Measurements from ENCODE around the gene PDIA5. TPM values are rescaled to one million over a fixed set of nuclear protein-coding genes. Genes with fewer than 3 reads are reported as not detected.

The PDIA5 gene
- total RNA-seq, 1 donor from 2014 or later: 19.3 TPM

GRCh38 chr3:123039178-123039577 is 27.6 kb upstream of the PDIA5 start:
- intact Hi-C loops (cut with micrococcal nuclease): no loop called here

DNA sequence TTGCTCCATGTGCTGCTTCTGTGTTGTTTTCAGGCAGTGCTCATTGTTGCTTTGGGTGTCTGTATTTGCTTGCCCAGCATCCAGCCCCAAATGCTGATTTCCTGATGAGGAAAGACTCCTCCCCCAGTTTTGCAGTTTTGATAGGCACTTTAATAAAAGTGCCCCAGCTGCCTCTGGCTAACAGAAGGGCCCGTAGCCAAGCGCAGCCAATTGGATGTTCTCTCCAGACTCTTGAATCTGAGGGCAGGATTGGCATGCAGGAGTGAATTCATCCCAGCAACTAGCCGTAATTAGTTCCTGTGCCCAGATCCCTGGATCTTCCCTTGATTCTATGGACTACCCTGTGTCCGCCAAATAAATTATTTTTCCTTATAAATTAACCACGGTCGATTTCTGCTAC is 24.4 kb upstream of the PDIA5 start:
- intact Hi-C loops (cut with micrococcal nuclease): no loop called here

DNA sequence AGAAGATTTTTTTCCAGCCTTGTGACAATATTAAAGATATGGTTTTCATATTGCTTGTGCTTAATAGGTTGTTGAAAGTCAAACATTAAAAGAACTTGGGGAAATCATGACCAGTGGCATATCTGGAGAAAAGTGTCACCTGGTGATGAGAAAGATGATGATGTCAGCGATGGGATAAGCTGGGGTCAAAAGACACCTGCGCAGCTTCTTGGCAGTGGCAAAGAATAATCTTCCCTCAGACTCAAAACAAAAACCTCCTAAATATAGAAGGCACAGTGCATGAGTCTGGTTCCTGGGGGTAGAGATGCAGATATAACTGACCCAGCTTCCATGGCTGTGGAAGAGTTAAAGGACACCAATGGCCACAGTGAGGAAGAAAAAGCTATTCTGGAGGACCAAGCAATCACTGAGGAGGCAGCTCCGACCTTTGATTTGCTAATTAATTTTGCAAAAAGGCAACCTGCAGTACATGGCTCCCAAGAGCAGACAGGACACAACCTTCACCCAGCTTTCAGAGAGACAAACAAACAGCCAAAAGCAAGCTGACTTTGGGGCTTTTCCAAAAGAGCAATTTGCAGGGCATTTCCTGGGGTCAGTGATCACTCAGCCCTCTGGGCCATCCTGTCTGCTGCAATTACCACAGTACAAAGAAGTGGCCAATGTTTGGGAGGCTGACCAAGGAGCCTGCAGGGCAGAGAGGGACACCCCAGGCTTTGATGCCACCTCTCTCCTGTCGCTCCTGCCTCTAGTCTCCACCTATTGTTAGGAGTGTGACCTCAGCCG is 21.7 kb upstream of the PDIA5 start:
- intact Hi-C loops (cut with micrococcal nuclease): no loop called here

- intact Hi-C loops (cut with micrococcal nuclease): no loop called here
Observed at GRCh38 chr3:123046262-123047061, 20.4 kb upstream of the PDIA5 start.

DNA sequence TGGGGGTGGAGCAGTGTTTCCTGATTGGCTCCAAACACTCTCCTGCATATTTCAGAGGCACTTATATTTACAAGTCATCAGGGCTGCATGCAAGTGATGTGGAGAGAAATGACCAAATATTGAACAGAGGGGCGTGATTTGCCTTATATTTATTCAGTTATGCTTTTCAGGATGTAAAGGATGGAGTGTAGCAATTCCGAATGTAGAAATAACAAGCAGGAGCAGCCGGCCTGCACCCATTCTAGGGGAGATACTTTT is 19.8 kb upstream of the PDIA5 start:
- intact Hi-C loops (cut with micrococcal nuclease): no loop called here

- intact Hi-C loops (cut with micrococcal nuclease): no loop called here
Observed at GRCh38 chr3:123048480-123049237, 18.2 kb upstream of the PDIA5 start.

GRCh38 chr3:123050666-123051065 is 16.2 kb upstream of the PDIA5 start:
- intact Hi-C loops (cut with micrococcal nuclease): no loop called here

GRCh38 chr3:123053107-123053506 is 13.7 kb upstream of the PDIA5 start:
- intact Hi-C loops (cut with micrococcal nuclease): no loop called here

- intact Hi-C loops (cut with micrococcal nuclease): no loop called here
Observed at GRCh38 chr3:123054109-123054778, 12.6 kb upstream of the PDIA5 start.

DNA sequence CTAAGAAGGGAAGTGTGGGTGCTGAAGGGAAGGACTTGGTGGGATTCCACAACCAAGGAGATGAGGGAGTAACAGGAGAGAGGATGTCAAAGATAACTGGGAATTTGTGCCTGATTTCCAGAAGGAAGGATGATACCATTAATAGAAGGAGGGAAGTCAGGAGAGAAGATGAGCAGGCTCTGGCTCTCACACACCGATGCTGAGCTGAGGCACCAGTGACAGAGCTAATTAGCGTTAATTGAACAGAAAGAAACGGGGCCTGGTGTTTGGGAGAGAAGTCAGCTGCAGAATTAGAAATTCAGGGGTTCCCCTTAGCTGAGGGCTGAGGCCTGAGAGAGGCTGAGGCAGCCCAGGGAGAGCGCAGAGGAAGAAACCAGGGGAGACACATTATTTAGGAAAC is 11.9 kb upstream of the PDIA5 start:
- intact Hi-C loops (cut with micrococcal nuclease): no loop called here

DNA sequence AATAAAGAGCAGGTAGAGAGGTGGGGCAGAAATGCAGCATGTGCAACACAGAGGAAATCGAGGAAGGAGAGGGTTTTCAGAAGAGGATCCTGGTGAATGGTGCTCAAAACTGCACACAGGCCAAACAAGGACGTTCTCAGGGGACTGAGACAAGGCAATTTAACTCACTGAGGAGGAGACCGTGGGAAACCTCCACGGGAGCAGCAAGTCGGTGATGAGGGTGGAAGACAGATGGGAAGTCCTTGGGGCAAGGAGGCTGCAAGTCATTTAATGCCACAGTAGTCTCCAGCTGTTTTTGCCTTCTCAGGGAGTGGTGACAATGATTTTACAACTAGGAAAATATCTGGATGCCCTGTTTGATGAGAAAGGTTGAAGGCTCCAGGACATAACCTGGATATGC is 11.5 kb upstream of the PDIA5 start:
- intact Hi-C loops (cut with micrococcal nuclease): no loop called here

DNA sequence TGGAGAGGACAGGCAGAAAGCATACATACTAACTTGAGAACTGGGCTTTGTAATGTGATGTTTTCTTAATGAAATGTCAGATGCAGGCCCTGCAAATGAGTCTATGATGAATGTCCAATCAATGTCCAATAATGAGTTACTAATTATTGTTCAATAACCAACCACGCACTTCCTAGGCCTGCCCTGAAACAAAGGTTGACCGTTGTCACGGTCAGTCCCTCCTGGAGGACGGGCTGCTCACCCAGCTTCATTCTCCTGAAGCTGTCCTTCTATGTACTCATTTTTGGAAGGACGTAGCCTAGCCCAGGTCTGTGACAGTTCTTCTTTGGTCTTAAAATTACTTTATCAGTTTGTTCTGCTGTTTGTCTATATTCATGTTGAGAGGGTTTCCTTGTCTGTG is 8.3 kb upstream of the PDIA5 start:
- intact Hi-C loops (cut with micrococcal nuclease): no loop called here

DNA sequence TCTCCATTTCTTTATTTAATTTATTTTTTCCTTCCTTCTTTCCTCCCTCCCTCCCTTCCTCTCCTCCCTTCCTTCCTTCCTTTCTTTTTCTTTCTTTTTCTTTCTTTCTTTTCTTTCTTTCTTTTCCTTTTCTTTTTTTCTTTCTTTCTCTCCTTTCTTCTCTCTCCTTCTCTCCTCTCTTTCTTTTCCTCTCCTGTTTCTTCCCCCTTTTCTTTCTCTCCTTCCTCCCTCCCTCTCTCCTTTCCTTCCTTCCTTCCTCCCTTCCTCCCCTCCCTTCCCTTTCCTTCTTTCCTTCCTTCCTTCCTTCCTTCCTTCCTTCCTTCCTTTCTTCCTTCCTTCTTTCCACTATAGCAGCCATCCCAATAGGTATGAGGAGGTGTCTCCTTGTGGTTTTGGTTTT is 6.8 kb upstream of the PDIA5 start:
- intact Hi-C loops (cut with micrococcal nuclease): no loop called here

DNA sequence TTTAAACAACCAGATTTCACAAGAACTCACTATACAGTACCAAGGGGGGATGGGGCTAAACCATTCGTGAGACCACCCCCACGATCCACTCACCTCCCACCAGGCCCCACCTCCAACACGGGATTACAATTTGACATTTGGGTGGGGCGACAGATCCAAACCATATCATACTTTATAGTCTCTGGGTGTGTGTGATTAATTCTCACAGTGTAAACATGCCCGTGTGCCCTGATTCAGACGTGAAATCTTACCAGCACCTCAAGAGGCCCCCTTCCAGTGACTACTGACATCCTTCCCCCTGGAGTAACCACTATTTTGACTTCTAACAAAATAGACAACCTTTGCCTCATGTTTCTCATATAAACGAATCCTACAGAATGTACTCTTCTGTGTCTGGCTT is 5.0 kb upstream of the PDIA5 start:
- intact Hi-C loops (cut with micrococcal nuclease): no loop called here

- intact Hi-C loops (cut with micrococcal nuclease): no loop called here
Observed at GRCh38 chr3:123063034-123063433, 3.8 kb upstream of the PDIA5 start.

DNA sequence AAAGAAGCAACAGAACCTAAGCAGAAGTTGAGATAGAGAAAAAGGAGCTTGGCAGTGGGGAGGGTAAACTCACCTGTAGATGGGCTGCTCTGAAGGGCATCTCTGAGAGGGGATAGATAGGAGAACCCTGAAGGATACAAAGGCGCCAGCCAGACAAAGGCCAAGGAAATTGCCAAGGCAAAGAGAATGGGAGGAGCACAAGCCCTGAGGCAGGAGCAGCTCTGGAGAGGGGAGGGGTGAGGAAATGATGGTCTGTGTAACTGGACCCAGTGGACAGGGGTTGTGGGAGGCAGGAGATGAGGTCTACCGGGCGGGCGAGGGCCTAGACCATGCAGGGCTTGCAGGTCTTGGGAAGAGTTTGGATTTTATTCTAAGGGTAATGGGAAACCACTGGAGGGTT is 2.3 kb upstream of the PDIA5 start:
- intact Hi-C loops (cut with micrococcal nuclease): no loop called here

GRCh38 chr3:123064914-123065313 is 1.9 kb upstream of the PDIA5 start:
- intact Hi-C loops (cut with micrococcal nuclease): loop anchor here (5.0 kb wide), 1 partner anchor 1518 kb away; the partner anchor contains the start of gene POLQ

- intact Hi-C loops (cut with micrococcal nuclease): loop anchor here (2.0 to 5.0 kb wide), 2 partner anchors 136 to 1519 kb away; partner anchors contain the start of gene POLQ
Observed at GRCh38 chr3:123066599-123066895, 278 bp upstream of the PDIA5 start.

DNA sequence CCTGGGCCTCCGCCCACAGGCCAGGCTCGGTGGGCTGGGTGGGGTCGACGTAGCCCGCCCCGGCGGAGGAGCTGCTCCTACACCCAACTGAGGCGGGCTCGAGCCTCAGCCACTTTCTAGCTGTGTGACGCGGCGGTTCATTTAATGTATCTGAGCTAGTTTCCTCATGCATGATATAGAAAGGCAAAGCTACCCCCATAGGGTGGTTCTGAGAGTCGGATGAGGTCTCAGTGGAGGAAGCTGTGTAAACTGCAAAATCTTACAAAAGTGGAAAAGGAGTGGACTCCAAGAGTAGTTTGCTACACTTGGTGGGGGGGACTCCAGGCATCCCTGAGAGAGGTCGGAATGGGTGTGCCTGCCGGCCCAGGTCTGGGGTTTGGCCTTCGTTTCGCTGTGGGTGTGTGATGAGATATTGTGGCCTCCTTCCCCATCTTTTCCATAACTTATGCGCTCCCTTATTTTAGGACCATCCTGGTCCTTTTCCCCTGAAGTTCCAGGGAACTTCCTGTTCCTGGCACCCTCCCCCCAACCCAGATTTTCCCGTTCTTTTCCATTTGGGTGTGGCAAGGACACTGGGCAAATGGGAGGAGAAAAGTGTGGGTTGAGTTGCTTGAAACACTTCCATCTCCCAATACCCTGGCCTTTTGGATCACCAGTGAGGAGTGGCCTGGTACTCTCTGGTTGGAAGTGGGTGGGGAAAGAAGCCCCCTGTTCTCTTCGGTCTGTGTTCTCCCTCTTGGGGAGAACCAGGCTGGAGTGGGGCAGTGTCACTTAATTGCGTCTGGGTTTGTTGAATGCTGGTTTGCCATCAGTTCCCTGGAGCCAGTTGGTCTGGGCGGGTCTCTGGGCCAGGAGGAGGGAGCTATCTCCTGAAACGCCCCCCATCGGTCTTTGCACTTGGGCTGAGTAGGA is 1.1 kb downstream of the PDIA5 start:
- intact Hi-C loops (cut with micrococcal nuclease): loop anchor here (2.0 to 5.0 kb wide), 2 partner anchors 135 to 1521 kb away; partner anchors contain the start of gene POLQ

- intact Hi-C loops (cut with micrococcal nuclease): loop anchor here (5.0 kb wide), 1 partner anchor 1521 kb away; the partner anchor contains the start of gene POLQ
Observed at GRCh38 chr3:123068601-123069381, 2.0 kb downstream of the PDIA5 start.
